HFF-Myc (cell line): Measurements from ENCODE around the gene CCDC178.
"Not testable (repeated sequence)": the region's sequence is repeated elsewhere in the genome, so short reads cannot be mapped to it uniquely, and the experiment has no call there.

ENCODE experiments used
- DNase-seq: peaks from one replicate; pipeline ENCODE4 v3.0.0-alpha.2; 2011; ENCODE audit warnings: low read depth; ENCODE audit errors: extremely low read depth
- H3K4me3 ChIP-seq: replicated peaks from 2 replicates; pipeline ENCODE4 v1.5.1; 2011; ENCODE audit warnings: low read depth, mild to moderate bottlenecking, control low read depth, low read length
- TF ChIP-seq, protein P1 (sequence below): IDR thresholded peaks from 2 replicates; pipeline ENCODE4 v1.5.1; 2012; ENCODE audit warnings: mild to moderate bottlenecking, low read depth, low read length, control low read depth; ENCODE audit errors: missing control alignments

The CCDC178 gene

DNA sequence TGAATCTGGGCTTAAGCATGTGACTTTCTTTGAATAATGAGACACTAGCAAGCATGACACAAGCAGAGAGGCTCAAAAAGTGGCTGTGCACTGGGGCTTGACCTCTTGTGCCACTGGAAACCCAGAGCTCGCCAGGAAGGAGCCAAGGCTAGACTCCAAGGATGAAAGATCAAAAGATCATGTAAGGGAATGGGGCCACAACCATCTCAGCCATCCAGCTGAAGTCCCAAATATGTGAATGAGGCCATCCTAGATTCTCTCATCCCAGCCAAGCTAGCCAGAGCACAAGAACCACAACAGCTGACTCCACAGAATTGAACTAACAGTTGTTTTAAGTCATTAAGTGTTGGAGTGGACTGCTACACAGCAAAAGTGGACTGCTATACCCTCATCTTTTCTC, 288.1 kb downstream of the CCDC178 start:
- DNase-seq: no peak
- TF ChIP-seq, protein P1, sequence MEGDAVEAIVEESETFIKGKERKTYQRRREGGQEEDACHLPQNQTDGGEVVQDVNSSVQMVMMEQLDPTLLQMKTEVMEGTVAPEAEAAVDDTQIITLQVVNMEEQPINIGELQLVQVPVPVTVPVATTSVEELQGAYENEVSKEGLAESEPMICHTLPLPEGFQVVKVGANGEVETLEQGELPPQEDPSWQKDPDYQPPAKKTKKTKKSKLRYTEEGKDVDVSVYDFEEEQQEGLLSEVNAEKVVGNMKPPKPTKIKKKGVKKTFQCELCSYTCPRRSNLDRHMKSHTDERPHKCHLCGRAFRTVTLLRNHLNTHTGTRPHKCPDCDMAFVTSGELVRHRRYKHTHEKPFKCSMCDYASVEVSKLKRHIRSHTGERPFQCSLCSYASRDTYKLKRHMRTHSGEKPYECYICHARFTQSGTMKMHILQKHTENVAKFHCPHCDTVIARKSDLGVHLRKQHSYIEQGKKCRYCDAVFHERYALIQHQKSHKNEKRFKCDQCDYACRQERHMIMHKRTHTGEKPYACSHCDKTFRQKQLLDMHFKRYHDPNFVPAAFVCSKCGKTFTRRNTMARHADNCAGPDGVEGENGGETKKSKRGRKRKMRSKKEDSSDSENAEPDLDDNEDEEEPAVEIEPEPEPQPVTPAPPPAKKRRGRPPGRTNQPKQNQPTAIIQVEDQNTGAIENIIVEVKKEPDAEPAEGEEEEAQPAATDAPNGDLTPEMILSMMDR: no peak
- H3K4me3 ChIP-seq: no peak overlapping the region

DNA sequence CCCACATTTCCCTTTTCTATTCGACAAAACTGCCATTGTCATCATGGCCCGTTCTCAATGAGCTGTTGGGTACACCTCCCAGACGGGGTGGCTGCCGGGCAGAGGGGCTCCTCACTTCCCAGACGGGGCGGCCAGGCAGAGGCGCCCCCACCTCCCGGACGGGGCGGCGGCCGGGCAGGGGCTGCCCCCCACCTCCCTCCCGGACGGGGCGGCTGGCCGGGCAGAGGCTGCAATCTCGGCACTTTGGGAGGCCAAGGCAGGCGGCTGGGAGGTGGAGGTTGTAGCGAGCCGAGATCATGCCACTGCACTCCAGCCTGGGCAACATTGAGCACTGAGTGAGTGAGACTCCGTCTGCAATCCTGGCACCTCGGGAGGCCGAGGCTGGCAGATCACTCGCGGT, 292.7 kb downstream of the CCDC178 start:
- not testable (repeated sequence) for H3K4me3 ChIP-seq, DNase-seq

DNA sequence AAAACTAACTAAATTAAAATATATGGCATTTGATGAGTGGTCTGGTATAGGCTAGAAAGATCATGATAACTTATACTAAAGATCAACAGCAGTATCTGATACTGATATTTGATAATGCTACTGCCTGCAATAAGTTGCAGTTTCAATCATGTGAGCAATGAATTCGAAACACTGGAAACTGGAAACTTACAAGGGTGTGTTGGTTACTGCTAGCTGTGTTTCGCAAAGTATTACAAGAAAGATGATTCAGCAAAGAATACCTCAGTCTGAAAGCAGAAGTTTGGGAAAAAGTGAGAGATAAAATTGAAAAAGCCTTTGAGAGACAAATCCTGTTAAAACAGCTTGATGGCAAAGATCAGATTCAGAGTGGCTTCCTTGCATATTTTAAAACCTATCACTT, 294.5 kb downstream of the CCDC178 start:
- no peak for DNase-seq
- no peak overlapping the region for H3K4me3 ChIP-seq
- TF ChIP-seq, protein P1: no peak

DNA sequence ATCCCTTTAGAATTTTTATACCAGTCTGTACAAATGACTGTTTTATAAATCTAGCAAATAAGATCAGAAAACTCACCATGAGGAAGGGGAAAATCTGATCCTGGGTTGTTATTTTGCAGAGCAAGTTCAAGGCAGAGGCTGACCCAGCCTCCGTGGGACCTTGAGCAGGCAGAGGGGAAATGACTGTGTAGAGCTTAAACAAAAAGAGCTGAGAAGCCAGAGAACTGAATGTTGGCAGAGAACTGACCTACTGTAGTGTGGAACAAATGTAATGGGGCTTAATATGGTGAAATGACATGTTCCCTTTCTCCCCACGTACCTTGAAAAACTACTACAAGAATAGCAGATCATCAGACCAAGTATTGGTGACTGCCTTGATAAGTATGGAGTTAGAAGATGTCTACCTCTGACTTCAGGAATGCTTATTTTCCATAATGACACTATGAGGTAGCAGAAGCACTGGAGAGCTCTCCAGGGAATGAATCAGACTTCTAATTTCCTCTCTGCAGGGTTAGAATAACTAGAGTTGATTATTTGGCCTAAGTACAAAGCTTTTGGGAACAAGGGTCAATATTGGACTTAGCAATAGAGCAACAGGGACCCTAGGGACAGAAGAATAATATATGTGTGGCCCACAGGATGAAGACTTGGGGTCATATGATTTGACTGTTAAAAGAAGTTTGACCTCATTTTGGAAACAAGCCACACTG, 304.4 kb downstream of the CCDC178 start:
- H3K4me3 ChIP-seq: no peak overlapping the region
- DNase-seq: no peak
- TF ChIP-seq, protein P1: no peak

DNA sequence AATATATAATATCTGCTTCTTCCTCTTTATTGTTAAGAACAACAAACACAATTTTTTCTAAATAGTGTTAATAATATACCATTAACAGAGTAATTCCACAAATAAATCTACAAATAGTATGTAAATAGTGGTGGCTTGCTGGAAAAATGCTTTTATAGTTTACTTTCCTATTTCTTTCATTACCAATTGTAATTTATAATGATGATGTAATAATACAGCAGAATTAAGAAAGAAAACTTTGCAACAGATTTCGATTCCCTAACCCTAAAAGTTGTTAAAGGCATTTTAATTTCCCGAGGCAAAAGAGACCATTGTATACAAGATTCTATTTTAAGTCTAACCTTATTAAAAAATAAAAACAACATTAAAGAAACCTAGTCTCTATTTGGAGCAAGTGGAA, 307.9 kb downstream of the CCDC178 start:
- H3K4me3 ChIP-seq: no peak overlapping the region
- DNase-seq: no peak
- TF ChIP-seq, protein P1: no peak

DNA sequence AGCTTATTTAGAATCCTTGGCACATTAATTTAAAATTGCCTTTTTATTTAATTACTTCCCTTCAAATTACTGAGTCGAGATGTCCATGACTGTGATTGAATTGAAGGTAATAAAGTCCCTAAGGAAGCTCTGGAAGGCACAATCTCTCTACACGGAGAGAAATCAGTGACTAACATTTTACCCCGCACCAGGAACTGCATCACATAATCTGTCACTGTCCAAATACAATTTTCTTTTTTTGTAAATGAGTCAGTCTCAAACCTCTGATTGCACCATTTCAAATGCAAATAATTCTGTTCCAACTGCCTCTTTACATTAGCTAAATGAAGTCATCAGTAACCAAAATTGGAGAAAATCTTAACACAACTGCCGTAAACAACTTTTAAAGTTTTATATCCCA, 311.9 kb downstream of the CCDC178 start:
- DNase-seq: no peak
- TF ChIP-seq, protein P1: no peak

DNA sequence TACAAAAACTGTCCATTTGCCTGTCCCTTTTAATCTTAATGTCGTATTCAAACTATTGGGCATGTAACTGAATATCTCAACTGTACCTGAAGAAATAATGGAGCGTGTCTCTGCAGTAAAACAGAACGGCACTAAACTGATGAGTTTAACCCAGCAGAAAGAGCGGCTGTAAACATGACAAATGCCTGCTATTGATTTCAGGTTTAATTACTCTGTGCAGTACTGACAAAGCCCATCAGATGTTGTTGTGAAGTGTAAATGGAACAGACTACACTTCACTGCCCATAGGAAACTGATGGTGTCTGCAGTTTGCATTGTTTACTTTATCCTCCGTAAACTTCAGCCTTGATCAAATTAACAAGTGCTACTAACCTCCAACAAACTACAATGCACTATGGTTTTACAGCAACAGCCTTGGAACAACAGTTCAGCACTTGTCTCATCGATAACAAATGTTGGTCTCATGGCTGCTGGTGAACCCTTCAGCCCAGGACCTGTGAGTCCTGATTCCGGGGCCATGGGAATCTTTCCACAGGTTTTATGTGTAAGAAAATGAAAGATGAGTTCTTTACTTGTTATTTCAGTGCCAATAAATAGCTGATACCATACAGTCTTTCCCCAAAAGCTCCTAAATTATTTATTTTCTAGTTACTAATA, 316.5 kb downstream of the CCDC178 start:
- no peak for DNase-seq
- H3K4me3 ChIP-seq: no peak overlapping the region
- TF ChIP-seq, protein P1: no peak

More for the DNA sequence above, 311.9 kb downstream of the CCDC178 start:
- no peak overlapping the region for H3K4me3 ChIP-seq
